ENCODE data around the gene GPC6.

- TF ChIP-seq RCOR1 (IDR thresholded peaks at IDR 0.05; ENCODE audit: low read length) (no peak), TCF12 (IDR thresholded peaks at IDR 0.05) (no peak), CTCF (IDR thresholded peaks at IDR 0.05) (no peak), CHD2 (IDR thresholded peaks at IDR 0.05; ENCODE audit: low read length, partially characterized antibody) (no peak), ZBTB33 (IDR thresholded peaks at IDR 0.05; ENCODE audit: borderline replicate concordance, low read depth) (no peak)
Measured at GRCh38 chr13:93775027-93775426, 548.4 kb downstream of the GPC6 start.
